OCI-LY7 (cell line): ENCODE results near the gene INPP5A. TPM values are rescaled to one million over a fixed set of nuclear protein-coding genes. Genes with fewer than 3 reads are reported as not detected.

Source experiments
- BruUV-seq: library from RNA; stranded (reverse); fragments of 400-500 nt; replicated peaks from 2 replicates; lab custom pipeline; 2021; lab: Mats Ljungman, UMichigan
- CTCF ChIA-PET: fragments of 300-600 bp; sonication (Branson Sonifier 250); formaldehyde crosslinking; loops from one replicate; lab custom pipeline; 2022; ENCODE audit warnings: antibody characterized with exemption; ENCODE audit not compliant: unreplicated experiment; lab: Charles Lee
- POLR2A ChIA-PET: fragments of 300-600 bp; sonication (Branson Sonifier 250); formaldehyde crosslinking; loops from one replicate; lab custom pipeline; 2022; ENCODE audit warnings: antibody characterized with exemption; lab: Charles Lee
- DNase-seq: peaks from one replicate; pipeline ENCODE4 v3.0.0-alpha.2; 2015; ENCODE audit warnings: low spot score
- H2AFZ ChIP-seq: fragments of 200-600 bp; sonication (generic), shearing (Covaris generic); 2 replicates; pipeline ENCODE4 v1.6.1; 2014; ENCODE audit warnings: mild to moderate bottlenecking, antibody characterized with exemption, low read length, moderate library complexity
- H3K27ac ChIP-seq: fragments of 200-600 bp; sonication (generic); 2 replicates; pipeline ENCODE4 v1.5.1; 2014; ENCODE audit warnings: mixed run types, low read depth, mild to moderate bottlenecking, moderate library complexity, low read length, inconsistent platforms; ENCODE audit not compliant: poor library complexity, severe bottlenecking
- H3K36me3 ChIP-seq: fragments of 200-600 bp; sonication (generic); 2 replicates; pipeline ENCODE4 v1.6.1; 2014; ENCODE audit warnings: mild to moderate bottlenecking, antibody characterized with exemption, low read length, moderate library complexity, mixed read lengths; ENCODE audit not compliant: insufficient read depth
- H3K4me1 ChIP-seq: fragments of 200-600 bp; sonication (generic); 2 replicates; pipeline ENCODE4 v1.5.1; 2014; ENCODE audit warnings: mild to moderate bottlenecking, low read length; ENCODE audit not compliant: insufficient read depth, poor library complexity, severe bottlenecking
- H3K4me2 ChIP-seq: fragments of 200-600 bp; sonication (generic); 2 replicates; pipeline ENCODE4 v1.6.1; 2014; ENCODE audit warnings: mild to moderate bottlenecking, low read length
- H3K4me3 ChIP-seq: fragments of 200-600 bp; sonication (generic); 2 replicates; pipeline ENCODE4 v1.5.1; 2014; ENCODE audit warnings: mild to moderate bottlenecking, low read depth, low read length; ENCODE audit not compliant: poor library complexity, severe bottlenecking
- H3K79me2 ChIP-seq: fragments of 200-600 bp; sonication (generic); 2 replicates; pipeline ENCODE4 v1.6.1; 2016; ENCODE audit warnings: low read depth, mild to moderate bottlenecking, low read length, moderate library complexity, mixed read lengths; ENCODE audit not compliant: insufficient read depth
- H3K9me2 ChIP-seq: fragments of 200-600 bp; sonication (generic); 2 replicates; pipeline ENCODE4 v1.6.1; 2016; ENCODE audit warnings: mild to moderate bottlenecking, low read length, mixed read lengths; ENCODE audit not compliant: insufficient read depth
- H3K9me3 ChIP-seq: fragments of 200-600 bp; sonication (generic); 2 replicates; pipeline ENCODE4 v1.6.1; 2014; ENCODE audit warnings: mild to moderate bottlenecking, mixed run types, low read length, mixed read lengths
- H4K20me1 ChIP-seq: fragments of 200-600 bp; sonication (generic); 2 replicates; pipeline ENCODE4 v1.6.1; 2014; ENCODE audit warnings: mild to moderate bottlenecking, antibody characterized with exemption, low read length, moderate library complexity, mixed read lengths; ENCODE audit not compliant: insufficient read depth
- EZH2phosphoT487 ChIP-seq: fragments of 200-600 bp; sonication (generic); IDR thresholded peaks from 2 replicates; pipeline ENCODE4 v1.6.1; 2018; ENCODE audit warnings: low read depth, borderline replicate concordance, mild to moderate bottlenecking, mixed run types, antibody characterized with exemption, low read length, moderate library complexity, mixed read lengths
- intact Hi-C: fragments of 100-400 bp; cut with micrococcal nuclease; formaldehyde crosslinking; loops from one replicate; pipeline ENCODE4 v1.10.0; 2022; ENCODE audit not compliant: unreplicated experiment
- total RNA-seq, 2 experiments: library from RNA; depleted of rRNA in 1 of 2; stranded (reverse); fragments of >200 nt in 1 of 2; shearing (Covaris generic) in 1 of 2; gene quantifications; 2 replicates each; pipeline ENCODE4 v1.2.3, GENCODE V29; 2014 to 2022
- TF ChIP-seq, protein P1 (sequence below): fragments of 200-600 bp; sonication (generic); conservative IDR thresholded peaks from 2 replicates; pipeline ENCODE4 v1.5.1; 2014; ENCODE audit warnings: mild to moderate bottlenecking, antibody characterized with exemption, low read length, moderate library complexity, mixed read lengths

INPP5A gene
- total RNA-seq, 2 experiments from 2014 or later = 14.5 to 18.4 TPM

DNA sequence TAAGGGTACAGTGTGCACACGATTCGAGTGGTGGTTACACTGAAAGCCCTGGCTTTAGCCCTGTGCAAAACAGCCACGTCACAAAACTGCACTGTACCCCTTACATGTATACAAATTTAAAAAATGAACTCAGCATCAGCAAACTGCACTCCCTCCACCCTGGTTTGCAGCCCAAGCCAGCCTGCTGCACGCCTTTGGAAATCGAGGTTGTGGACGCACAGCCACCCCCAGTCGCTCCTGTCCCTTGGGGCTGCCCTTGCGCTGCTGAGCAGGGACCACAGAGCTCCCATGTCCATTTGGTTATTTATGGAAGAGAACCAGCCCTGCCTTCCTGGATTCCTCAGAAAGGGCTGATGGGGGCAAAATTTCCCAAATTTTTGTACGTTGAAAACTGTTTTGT, 98.8 kb downstream of the INPP5A start:
- Histone ChIP-seq H3K27ac (no peak overlapping the region), H2AFZ (no peak overlapping the region), H3K9me3 (no peaks in the 10 kb centered on the region), H3K4me3 (no peak overlapping the region), H3K9me2 (no peaks in the 10 kb centered on the region), H3K79me2 (no peaks in the 10 kb centered on the region), H4K20me1 (no peaks in the 10 kb centered on the region; the same call in 1 of the 2 replicates), H3K4me2 (no peak overlapping the region), H3K36me3 (no peaks in the 10 kb centered on the region), H3K4me1 (no peaks in the 10 kb centered on the region)
- intact Hi-C loops = loop anchor here (2.0 to 5.0 kb wide), 3 partner anchors 64 to 249 kb away; partner anchors contain the start of gene INPP5A
- no TSS peak for BruUV-seq
- ChIA-PET CTCF (no interaction called here), POLR2A (interaction anchor here (0.6 kb wide), 1 partner anchor 13 kb away, joined by 3 read pairs; no protein-coding TSS in a partner anchor)
- TF ChIP-seq, protein P1, sequence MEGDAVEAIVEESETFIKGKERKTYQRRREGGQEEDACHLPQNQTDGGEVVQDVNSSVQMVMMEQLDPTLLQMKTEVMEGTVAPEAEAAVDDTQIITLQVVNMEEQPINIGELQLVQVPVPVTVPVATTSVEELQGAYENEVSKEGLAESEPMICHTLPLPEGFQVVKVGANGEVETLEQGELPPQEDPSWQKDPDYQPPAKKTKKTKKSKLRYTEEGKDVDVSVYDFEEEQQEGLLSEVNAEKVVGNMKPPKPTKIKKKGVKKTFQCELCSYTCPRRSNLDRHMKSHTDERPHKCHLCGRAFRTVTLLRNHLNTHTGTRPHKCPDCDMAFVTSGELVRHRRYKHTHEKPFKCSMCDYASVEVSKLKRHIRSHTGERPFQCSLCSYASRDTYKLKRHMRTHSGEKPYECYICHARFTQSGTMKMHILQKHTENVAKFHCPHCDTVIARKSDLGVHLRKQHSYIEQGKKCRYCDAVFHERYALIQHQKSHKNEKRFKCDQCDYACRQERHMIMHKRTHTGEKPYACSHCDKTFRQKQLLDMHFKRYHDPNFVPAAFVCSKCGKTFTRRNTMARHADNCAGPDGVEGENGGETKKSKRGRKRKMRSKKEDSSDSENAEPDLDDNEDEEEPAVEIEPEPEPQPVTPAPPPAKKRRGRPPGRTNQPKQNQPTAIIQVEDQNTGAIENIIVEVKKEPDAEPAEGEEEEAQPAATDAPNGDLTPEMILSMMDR = no peak
- TF ChIP-seq EZH2phosphoT487 = no peak
- no peak for DNase-seq

DNA sequence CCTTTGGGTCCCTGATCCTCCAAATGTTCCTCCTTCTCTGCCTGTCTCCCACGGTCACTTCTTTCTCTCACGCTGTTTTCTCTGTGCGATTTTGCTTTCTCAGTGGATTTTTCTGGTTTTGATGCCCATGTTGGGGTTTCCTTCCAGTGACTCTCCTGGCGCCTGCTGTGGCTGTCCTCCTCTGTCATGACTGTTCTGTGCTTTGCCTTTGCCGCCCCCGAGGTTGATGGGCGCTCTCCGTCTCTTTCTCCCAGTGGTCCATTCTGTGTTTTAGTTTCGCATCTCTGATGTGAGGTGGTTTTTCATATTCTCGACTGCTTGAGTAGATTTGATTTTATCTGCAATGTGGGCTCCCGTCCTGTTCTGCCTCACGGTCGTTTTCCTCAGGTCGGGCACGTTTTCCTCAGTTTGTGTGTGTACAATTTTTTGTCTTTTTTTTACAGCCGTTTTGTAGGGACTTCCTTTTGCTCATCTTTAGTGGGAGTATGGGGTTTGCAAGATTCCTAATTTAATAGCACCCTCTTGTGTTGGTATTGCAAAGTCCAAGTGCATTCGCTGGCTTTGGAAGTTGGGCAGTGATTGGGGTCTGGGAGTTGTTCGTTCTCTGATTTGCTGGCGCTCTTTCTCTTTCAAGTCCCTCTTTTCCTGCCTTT, 100.0 kb downstream of the INPP5A start:
- Histone ChIP-seq H3K79me2 (no peaks in the 10 kb centered on the region), H3K4me3 (no peak overlapping the region), H3K36me3 (no peaks in the 10 kb centered on the region), H3K27ac (no peak overlapping the region), H3K9me3 (no peaks in the 10 kb centered on the region), H2AFZ (no peak overlapping the region), H3K4me2 (no peak overlapping the region), H4K20me1 (no peaks in the 10 kb centered on the region; the same call in 1 of the 2 replicates), H3K4me1 (no peaks in the 10 kb centered on the region), H3K9me2 (no peaks in the 10 kb centered on the region)
- ChIA-PET CTCF (no interaction called here), POLR2A (no interaction called here)
- intact Hi-C loops = loop anchor here (1.0 to 5.0 kb wide), 4 partner anchors 65 to 250 kb away; partner anchors contain the start of gene INPP5A
- no TSS peak for BruUV-seq
- DNase-seq = peak; percentile 69
- no peak for TF ChIP-seq EZH2phosphoT487
- TF ChIP-seq, protein P1 = peak; percentile 91

DNA sequence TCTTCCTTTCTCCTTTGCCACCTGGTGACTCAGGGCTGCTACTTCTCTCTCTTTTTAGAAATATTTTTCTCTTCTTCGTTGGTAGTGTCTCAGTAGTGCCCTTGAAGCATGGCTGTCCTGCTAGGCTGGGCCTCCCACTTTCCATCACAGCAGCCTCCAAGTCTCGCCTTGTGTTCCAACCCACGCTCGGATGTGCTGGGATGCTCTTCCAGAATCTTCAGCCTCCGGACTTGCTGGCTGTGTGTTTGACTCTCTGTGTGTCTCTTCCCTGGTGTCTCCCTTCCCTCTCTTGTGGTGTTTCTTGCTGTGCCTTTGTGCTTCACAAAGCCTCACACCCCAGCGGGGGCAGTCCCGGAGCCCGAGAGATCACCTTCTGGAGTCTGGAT, 100.5 kb downstream of the INPP5A start:
- ChIA-PET POLR2A (no interaction called here), CTCF (no interaction called here)
- Histone ChIP-seq H3K4me2 (no peak overlapping the region), H3K79me2 (no peaks in the 10 kb centered on the region), H3K4me3 (no peak overlapping the region), H3K9me2 (no peaks in the 10 kb centered on the region), H4K20me1 (no peaks in the 10 kb centered on the region; the same call in 1 of the 2 replicates), H3K36me3 (no peaks in the 10 kb centered on the region), H2AFZ (no peak overlapping the region), H3K9me3 (no peaks in the 10 kb centered on the region), H3K4me1 (no peaks in the 10 kb centered on the region), H3K27ac (no peak overlapping the region)
- no TSS peak for BruUV-seq
- intact Hi-C loops = loop anchor here (5.0 kb wide), 2 partner anchors 66 to 251 kb away; no protein-coding TSS in a partner anchor
- DNase-seq = no peak
- TF ChIP-seq, protein P1 = peak; percentile 41; the same call in 1 of the 2 replicates
- TF ChIP-seq EZH2phosphoT487 = no peak
